ENCODE measurements around the gene KCNN2. TPM values are rescaled to one million over a fixed set of nuclear protein-coding genes. Genes with fewer than 3 reads are reported as not detected.

KCNN2 gene
- total RNA-seq, 1 experiment from 2014 or later = 11.9 TPM

- TF ChIP-seq, protein P1, sequence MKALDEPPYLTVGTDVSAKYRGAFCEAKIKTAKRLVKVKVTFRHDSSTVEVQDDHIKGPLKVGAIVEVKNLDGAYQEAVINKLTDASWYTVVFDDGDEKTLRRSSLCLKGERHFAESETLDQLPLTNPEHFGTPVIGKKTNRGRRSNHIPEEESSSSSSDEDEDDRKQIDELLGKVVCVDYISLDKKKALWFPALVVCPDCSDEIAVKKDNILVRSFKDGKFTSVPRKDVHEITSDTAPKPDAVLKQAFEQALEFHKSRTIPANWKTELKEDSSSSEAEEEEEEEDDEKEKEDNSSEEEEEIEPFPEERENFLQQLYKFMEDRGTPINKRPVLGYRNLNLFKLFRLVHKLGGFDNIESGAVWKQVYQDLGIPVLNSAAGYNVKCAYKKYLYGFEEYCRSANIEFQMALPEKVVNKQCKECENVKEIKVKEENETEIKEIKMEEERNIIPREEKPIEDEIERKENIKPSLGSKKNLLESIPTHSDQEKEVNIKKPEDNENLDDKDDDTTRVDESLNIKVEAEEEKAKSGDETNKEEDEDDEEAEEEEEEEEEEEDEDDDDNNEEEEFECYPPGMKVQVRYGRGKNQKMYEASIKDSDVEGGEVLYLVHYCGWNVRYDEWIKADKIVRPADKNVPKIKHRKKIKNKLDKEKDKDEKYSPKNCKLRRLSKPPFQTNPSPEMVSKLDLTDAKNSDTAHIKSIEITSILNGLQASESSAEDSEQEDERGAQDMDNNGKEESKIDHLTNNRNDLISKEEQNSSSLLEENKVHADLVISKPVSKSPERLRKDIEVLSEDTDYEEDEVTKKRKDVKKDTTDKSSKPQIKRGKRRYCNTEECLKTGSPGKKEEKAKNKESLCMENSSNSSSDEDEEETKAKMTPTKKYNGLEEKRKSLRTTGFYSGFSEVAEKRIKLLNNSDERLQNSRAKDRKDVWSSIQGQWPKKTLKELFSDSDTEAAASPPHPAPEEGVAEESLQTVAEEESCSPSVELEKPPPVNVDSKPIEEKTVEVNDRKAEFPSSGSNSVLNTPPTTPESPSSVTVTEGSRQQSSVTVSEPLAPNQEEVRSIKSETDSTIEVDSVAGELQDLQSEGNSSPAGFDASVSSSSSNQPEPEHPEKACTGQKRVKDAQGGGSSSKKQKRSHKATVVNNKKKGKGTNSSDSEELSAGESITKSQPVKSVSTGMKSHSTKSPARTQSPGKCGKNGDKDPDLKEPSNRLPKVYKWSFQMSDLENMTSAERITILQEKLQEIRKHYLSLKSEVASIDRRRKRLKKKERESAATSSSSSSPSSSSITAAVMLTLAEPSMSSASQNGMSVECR (CRISPR knock-in tag; IDR thresholded peaks at IDR 0.05; ENCODE audit: borderline replicate concordance) = no peak
- TF ChIP-seq, protein P2, sequence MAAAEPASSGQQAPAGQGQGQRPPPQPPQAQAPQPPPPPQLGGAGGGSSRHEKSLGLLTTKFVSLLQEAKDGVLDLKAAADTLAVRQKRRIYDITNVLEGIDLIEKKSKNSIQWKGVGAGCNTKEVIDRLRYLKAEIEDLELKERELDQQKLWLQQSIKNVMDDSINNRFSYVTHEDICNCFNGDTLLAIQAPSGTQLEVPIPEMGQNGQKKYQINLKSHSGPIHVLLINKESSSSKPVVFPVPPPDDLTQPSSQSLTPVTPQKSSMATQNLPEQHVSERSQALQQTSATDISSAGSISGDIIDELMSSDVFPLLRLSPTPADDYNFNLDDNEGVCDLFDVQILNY (CRISPR knock-in tag; IDR thresholded peaks at IDR 0.05) = no peak
- TF ChIP-seq ZNF317 (CRISPR knock-in tag; IDR thresholded peaks at IDR 0.05; ENCODE audit: borderline replicate concordance, low read depth) (no peak), JUN (CRISPR knock-in tag; IDR thresholded peaks at IDR 0.05) (no peak), ESRRA (CRISPR knock-in tag; IDR thresholded peaks at IDR 0.05; ENCODE audit: borderline replicate concordance) (no peak), SP1 (CRISPR knock-in tag; conservative IDR thresholded peaks at IDR 0.05) (no peak), EMX1 (CRISPR knock-in tag; IDR thresholded peaks at IDR 0.05) (no peak)
- TF ChIP-seq, protein P3, sequence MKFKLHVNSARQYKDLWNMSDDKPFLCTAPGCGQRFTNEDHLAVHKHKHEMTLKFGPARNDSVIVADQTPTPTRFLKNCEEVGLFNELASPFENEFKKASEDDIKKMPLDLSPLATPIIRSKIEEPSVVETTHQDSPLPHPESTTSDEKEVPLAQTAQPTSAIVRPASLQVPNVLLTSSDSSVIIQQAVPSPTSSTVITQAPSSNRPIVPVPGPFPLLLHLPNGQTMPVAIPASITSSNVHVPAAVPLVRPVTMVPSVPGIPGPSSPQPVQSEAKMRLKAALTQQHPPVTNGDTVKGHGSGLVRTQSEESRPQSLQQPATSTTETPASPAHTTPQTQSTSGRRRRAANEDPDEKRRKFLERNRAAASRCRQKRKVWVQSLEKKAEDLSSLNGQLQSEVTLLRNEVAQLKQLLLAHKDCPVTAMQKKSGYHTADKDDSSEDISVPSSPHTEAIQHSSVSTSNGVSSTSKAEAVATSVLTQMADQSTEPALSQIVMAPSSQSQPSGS (CRISPR knock-in tag; IDR thresholded peaks at IDR 0.05; ENCODE audit: borderline replicate concordance, low read depth) = no peak
These were observed 5.2 kb downstream of the KCNN2 start (continued) for GRCh38 chr5:114367029-114367428.

DNA sequence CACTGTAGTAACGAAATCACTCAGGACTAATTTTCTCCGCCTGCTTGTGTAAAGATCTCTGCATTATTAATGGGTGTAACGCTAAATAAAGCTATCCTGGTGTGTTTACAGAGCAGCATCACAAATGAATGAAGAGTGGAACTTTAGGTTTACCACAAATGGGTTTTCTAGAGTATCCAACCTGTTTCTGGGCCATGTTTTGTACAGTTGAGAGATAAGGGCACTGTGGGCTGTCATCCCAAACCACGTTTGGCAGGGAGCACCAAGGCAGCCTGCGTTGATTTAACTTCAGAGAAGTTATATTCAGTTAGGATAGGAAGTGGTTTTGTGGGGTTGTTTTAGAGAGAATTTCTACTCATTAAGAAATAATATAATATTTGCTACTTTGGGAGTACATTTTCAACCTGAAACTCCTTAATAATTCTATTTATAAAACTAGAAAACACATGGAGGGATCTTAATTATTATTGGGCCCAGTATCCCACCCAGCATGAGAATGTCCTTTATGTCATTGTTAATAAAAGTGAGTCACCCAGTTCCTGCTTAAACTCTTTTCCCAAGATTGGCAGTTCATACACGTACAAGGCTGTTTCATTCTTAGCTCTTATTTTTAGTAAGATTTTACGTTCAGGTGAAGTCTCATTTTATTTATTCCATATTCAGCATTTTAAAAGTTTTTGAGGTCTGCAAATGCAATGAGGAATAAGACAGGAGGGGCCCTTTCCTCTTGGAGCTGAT, 8.0 kb downstream of the KCNN2 start:
- TF ChIP-seq ZNF671 (CRISPR knock-in tag; IDR thresholded peaks at IDR 0.05) = no peak
- TF ChIP-seq GRHL2 (CRISPR knock-in tag; IDR thresholded peaks at IDR 0.05; ENCODE audit: insufficient replicate concordance, severe bottlenecking) = no peak
- no peak for TF ChIP-seq TP53 (CRISPR knock-in tag; IDR thresholded peaks at IDR 0.05)
- TF ChIP-seq CREB1 (CRISPR knock-in tag; IDR thresholded peaks at IDR 0.05) = no peak
- TF ChIP-seq GABPB1 (CRISPR knock-in tag; IDR thresholded peaks at IDR 0.05) = no peak
- peaks cover 41% of the 10 kb centered on the region for H3K4me1 Mint-ChIP-seq
- peaks cover 4% of the 10 kb centered on the region for H3K36me3 Mint-ChIP-seq
- H3K27me3 Mint-ChIP-seq (ENCODE audit: low read depth) = no peaks in the 10 kb centered on the region
- no peak for ATAC-seq
- no peak overlapping the region for H3K4me3 Mint-ChIP-seq
- no peak overlapping the region for H3K27ac Mint-ChIP-seq
- H3K9me3 Mint-ChIP-seq = no peaks in the 10 kb centered on the region
- POLR2A ChIA-PET = no interaction called here
- CTCF ChIA-PET = interaction anchor here (1.3 kb wide), 1 partner anchor 81 kb away, joined by 5 read pairs; no protein-coding TSS in a partner anchor
- no peak for DNase-seq (ENCODE audit: low spot score)

- Mint-ChIP-seq H3K4me3 (no peak overlapping the region), H3K27ac (no peak overlapping the region), H3K9me3 (no peaks in the 10 kb centered on the region), H3K27me3 (ENCODE audit: low read depth) (no peaks in the 10 kb centered on the region), H3K4me1 (peaks cover 42% of the 10 kb centered on the region), H3K36me3 (peaks cover 3% of the 10 kb centered on the region; the same call in 1 of the 2 replicates)
- POLR2A ChIA-PET = no interaction called here
- no peak for DNase-seq (ENCODE audit: low spot score)
- CTCF ChIA-PET = interaction anchor here (1.2 to 1.8 kb wide), 3 partner anchors 10 to 75 kb away, joined by 3 to 4 read pairs (median 3); no protein-coding TSS in a partner anchor
- ATAC-seq = no peak
- TF ChIP-seq PRDM15 (CRISPR knock-in tag; IDR thresholded peaks at IDR 0.05) (no peak), TP53 (CRISPR knock-in tag; IDR thresholded peaks at IDR 0.05) (no peak), FOXP4 (CRISPR knock-in tag; IDR thresholded peaks at IDR 0.05) (no peak), RELA (CRISPR knock-in tag; IDR thresholded peaks at IDR 0.05; ENCODE audit: borderline replicate concordance) (no peak), HMGA2 (CRISPR knock-in tag; IDR thresholded peaks at IDR 0.05) (no peak), SOX15 (CRISPR knock-in tag; IDR thresholded peaks at IDR 0.05) (no peak), IRF2 (CRISPR knock-in tag; IDR thresholded peaks at IDR 0.05; ENCODE audit: borderline replicate concordance, low read depth) (no peak), ZNF671 (CRISPR knock-in tag; IDR thresholded peaks at IDR 0.05) (no peak)
These were observed 15.4 kb downstream of the KCNN2 start for GRCh38 chr5:114377050-114377844.
